AG09319 (cell line): Measurements from ENCODE around the gene RTCA.

Experiments used
- DNase-seq: peaks from one replicate; pipeline ENCODE4 v3.0.0-alpha.2; 2010; ENCODE audit warnings: low read depth; ENCODE audit errors: extremely low read depth
- CTCF ChIP-seq: IDR thresholded peaks from 2 replicates; pipeline ENCODE4 v1.5.1; 2011; ENCODE audit warnings: low read depth, mild to moderate bottlenecking, inconsistent platforms, low read length, moderate library complexity

RTCA gene

GRCh38 chr1:100265931-100266740 is at the start of gene RTCA:
TSS of gene RTCA (plus strand) at chr1:100266216. CDS start at chr1:100266376, 160 bp downstream.
- DNase-seq: peak; percentile 88
- no peak for TF ChIP-seq CTCF

GRCh38 chr1:100217834-100218233 is 48.2 kb upstream of the RTCA start:
- no peak for TF ChIP-seq CTCF
- DNase-seq: no peak

GRCh38 chr1:100219457-100219856 is 46.6 kb upstream of the RTCA start:
- TF ChIP-seq CTCF: no peak
- no peak for DNase-seq

- no peak for DNase-seq
These were observed 46.1 kb upstream of the RTCA start for GRCh38 chr1:100219883-100220282.

GRCh38 chr1:100222428-100222827 is 43.6 kb upstream of the RTCA start:
- no peak for DNase-seq
- no peak for TF ChIP-seq CTCF

More at GRCh38 chr1:100219883-100220282, 46.1 kb upstream of the RTCA start:
- TF ChIP-seq CTCF: no peak

- no peak for DNase-seq
These were observed 36.2 kb upstream of the RTCA start for GRCh38 chr1:100229681-100230443.

More at GRCh38 chr1:100229681-100230443, 36.2 kb upstream of the RTCA start:
- TF ChIP-seq CTCF: no peak
